Coronary artery (tissue), 2 donors: ENCODE data around the gene TFPI2.
A peak's percentile ranks its signal among the peaks of the same experiment; 100 is the strongest.

Experiments
- DNase-seq: peaks from one replicate; pipeline ENCODE4 v3.0.0-alpha.2; 2017; ENCODE audit warnings: low spot score
- H3K27ac ChIP-seq, 2 donors: fragments of 200-600 bp; sonication (generic); one replicate each; pipeline ENCODE4 v1.5.1; 2016 to 2019
- H3K4me3 ChIP-seq: fragments of 200-600 bp; sonication (generic); 2 replicates; pipeline ENCODE4 v1.5.1; 2016; ENCODE audit warnings: mild to moderate bottlenecking, moderate library complexity
- CTCF ChIP-seq: fragments of 200-600 bp; sonication (generic); IDR thresholded peaks from one replicate; pipeline ENCODE4 v1.5.1; 2019; ENCODE audit warnings: antibody characterized with exemption

TFPI2 gene

GRCh38 chr7:93890464-93891068 is at the start of gene TFPI2:
Gene TFPI2, minus strand, starts transcription at chr7:93890753. Its CDS starts 75 bp downstream, at chr7:93890678.
- DNase-seq = no peak
- no peak for TF ChIP-seq CTCF
- peak within 1 kb of the TSS in 1 of 2 donors; percentile 40 for H3K27ac ChIP-seq
- H3K4me3 ChIP-seq = peak within 1 kb of the TSS; percentile 76

DNA sequence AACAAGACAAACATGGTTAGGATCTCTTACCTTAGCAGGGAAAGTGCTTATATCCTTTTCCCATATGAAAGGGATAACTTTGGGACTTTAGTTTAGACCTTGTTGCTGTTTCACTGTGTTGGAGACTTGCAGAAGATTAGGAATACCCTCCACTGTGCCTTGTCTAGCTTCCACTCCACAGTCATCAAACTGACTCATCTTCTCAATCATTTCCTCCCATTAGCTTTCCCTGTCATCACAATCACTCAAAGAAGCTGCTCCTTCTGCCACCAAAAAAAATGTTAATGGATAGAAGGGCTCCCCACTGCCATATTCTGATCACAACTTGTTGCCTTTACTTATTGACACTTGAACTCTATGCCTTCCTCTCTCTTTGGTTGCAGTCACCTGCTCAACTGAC is 47.7 kb upstream of the TFPI2 start:
- no peak for DNase-seq
- Histone ChIP-seq H3K4me3 (no peak overlapping the region), H3K27ac (no peak overlapping the region)
- TF ChIP-seq CTCF = no peak

DNA sequence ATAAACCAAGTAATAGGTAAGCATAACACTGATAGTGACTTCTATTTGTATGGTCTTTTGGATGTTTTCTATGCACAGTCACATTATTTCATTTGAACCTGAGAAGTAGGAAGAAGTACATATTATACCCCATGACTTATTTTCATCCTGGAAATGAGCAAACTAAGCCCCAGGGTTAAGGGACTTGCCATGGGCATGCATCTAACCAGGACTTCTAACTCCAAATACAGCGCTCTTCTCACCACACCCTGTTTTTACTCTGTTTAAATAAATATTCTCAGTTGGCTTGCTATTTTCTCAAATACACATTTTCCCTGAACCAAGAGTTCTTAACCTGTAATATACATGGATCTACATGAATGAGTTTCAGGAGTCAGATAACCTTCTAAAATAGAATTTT is 47.3 kb upstream of the TFPI2 start:
- H3K27ac ChIP-seq = no peak overlapping the region
- DNase-seq = no peak
- no peak for TF ChIP-seq CTCF
- H3K4me3 ChIP-seq = no peak overlapping the region

DNA sequence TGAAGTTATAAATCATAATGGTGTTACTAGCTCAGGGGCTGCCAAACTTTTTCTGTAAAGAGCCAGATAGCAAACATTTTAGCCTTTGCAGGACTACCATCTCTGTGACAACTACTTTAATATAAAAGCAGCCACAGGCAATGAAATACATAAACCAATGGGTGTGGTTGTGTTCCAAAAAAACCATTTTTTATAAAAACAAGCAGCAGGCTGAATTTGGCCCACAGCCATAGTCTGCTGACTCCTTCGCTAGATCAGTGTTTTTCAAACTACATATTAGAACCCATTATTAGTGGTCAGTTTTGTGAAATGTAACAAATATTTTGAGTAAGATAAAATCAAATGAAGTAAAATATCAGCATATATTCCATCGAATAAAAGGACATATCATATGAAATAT is 44.5 kb upstream of the TFPI2 start:
- DNase-seq = no peak
- no peak overlapping the region for H3K27ac ChIP-seq
- H3K4me3 ChIP-seq = no peak overlapping the region
- TF ChIP-seq CTCF = no peak

- H3K4me3 ChIP-seq = no peak overlapping the region
- no peak for TF ChIP-seq CTCF
- H3K27ac ChIP-seq = no peak overlapping the region
- DNase-seq = no peak
These were observed 42.6 kb upstream of the TFPI2 start for GRCh38 chr7:93933156-93933555.

DNA sequence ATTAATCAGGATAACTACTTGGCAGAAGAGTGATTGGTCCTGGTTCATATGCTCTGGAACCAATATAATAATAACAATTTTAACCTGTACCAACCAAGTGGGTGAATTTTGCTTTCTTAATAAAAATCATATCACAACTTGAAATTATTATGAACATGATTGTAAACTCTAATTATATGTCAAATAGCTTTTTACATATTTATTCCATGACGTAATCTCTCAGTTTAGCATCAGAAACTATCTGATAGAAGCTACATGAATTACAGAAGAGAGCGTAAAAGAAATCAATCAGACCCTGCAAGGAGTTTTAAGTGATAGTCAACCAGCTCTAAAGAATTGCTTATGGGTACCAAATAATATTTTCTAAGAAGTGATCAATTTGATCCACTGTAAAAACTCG is 41.1 kb upstream of the TFPI2 start:
- TF ChIP-seq CTCF = no peak
- no peak overlapping the region for H3K4me3 ChIP-seq
- H3K27ac ChIP-seq = no peak overlapping the region
- no peak for DNase-seq

DNA sequence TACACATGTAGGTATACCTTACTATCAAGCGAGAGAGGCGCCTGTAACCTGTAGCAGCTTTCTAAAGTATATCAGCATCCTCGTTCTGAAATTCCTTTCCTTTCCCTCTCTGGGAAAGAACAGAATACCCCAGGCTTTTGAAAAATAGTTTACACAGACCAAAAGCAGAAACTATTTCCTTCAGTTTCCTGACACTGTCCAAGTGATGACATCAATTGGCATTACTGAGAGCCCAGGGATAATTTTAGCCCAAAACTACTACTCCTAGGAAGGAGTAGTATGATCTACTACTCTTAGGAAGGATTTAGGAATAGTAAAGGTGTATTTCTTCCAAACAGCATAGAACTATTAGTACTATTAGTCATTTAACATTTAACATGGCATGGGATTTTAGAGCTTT is 37.0 kb upstream of the TFPI2 start:
- Histone ChIP-seq H3K4me3 (no peak overlapping the region), H3K27ac (peak overlapping the region; percentile 39 to 66)
- TF ChIP-seq CTCF = no peak
- DNase-seq = no peak
